Measurements from ENCODE around the gene MYO15B.
"Not testable (repeated sequence)": the region's sequence is repeated elsewhere in the genome, so short reads cannot be mapped to it uniquely, and the experiment has no call there.

Gene MYO15B

GRCh38 chr17:75592348-75593020 lies 4.9 kb downstream of the MYO15B start:
- Histone ChIP-seq H3K27ac (ENCODE audit: insufficient read depth in 1 of 2, low read depth in 1 of 2, low read length in 2 of 2, poor library complexity in 1 of 2, severe bottlenecking in 2 of 2) (no peak overlapping the region), H3K4me3 (ENCODE audit: control insufficient read depth in 1 of 7, extremely low read depth in 1 of 7, insufficient read depth in 4 of 7, low read depth in 2 of 7, low read length in 6 of 7) (no peak overlapping the region), H3K27me3 (replicated peaks in 2 of 5; ENCODE audit: control insufficient read depth in 4 of 5, insufficient read depth in 5 of 5, low read length in 4 of 5) (no peaks in the 10 kb centered on the region), H3K4me1 (ENCODE audit: control extremely low read depth in 1 of 4, control insufficient read depth in 4 of 4, insufficient read depth in 4 of 4, low read length in 3 of 4) (peaks cover 0 to 21% (median 16%) of the 10 kb centered on the region in 4 experiments), H3K9me3 (ENCODE audit: control extremely low read depth in 1 of 5, control insufficient read depth in 4 of 5, insufficient read depth in 2 of 5, low read depth in 1 of 5, low read length in 4 of 5) (no peaks in the 10 kb centered on the region), H3K36me3 (ENCODE audit: control insufficient read depth in 4 of 4, insufficient read depth in 4 of 4, low read length in 3 of 4) (peaks cover 2 to 50% (median 33%) of the 10 kb centered on the region in 4 experiments)
- no peak for DNase-seq
- 98% methylated on average over 16 of the region's 17 CpGs for WGBS (ENCODE audit: insufficient coverage)
- CTCF ChIA-PET: interaction anchor here (0.8 to 4.0 kb wide), 4 partner anchors 9 to 157 kb away, joined by 3 to 18 read pairs (median 3); no protein-coding TSS in a partner anchor
- POLR2A ChIA-PET: no interaction called here

- Histone ChIP-seq H3K36me3 (ENCODE audit: control insufficient read depth in 4 of 4, insufficient read depth in 4 of 4, low read length in 3 of 4) (peaks cover 2 to 50% (median 33%) of the 10 kb centered on the region in 4 experiments), H3K4me1 (ENCODE audit: control extremely low read depth in 1 of 4, control insufficient read depth in 4 of 4, insufficient read depth in 4 of 4, low read length in 3 of 4) (peaks cover 0 to 15% (median 12%) of the 10 kb centered on the region in 4 experiments)
- CTCF ChIA-PET: interaction anchor here (1.2 to 4.0 kb wide), 2 partner anchors 8 to 156 kb away, joined by 3 to 18 read pairs; no protein-coding TSS in a partner anchor
- H3K27me3 ChIP-seq (replicated peaks in 2 of 5; ENCODE audit: control insufficient read depth in 4 of 5, insufficient read depth in 5 of 5, low read length in 4 of 5); H3K4me3 ChIP-seq (ENCODE audit: control insufficient read depth in 1 of 7, extremely low read depth in 1 of 7, insufficient read depth in 4 of 7, low read depth in 2 of 7, low read length in 6 of 7); H3K9me3 ChIP-seq (ENCODE audit: control extremely low read depth in 1 of 5, control insufficient read depth in 4 of 5, insufficient read depth in 2 of 5, low read depth in 1 of 5, low read length in 4 of 5); DNase-seq; POLR2A ChIA-PET; H3K27ac ChIP-seq (ENCODE audit: insufficient read depth in 1 of 2, low read depth in 1 of 2, low read length in 2 of 2, poor library complexity in 1 of 2, severe bottlenecking in 2 of 2): not testable (repeated sequence)
- WGBS (ENCODE audit: insufficient coverage): 100% methylated on average over 7 of the region's 9 CpGs
Measured at GRCh38 chr17:75593430-75593829, 5.8 kb downstream of the MYO15B start.

GRCh38 chr17:75594499-75595283 lies 7.1 kb downstream of the MYO15B start:
- WGBS (ENCODE audit: insufficient coverage): 94% methylated on average over 25 of the region's 28 CpGs
- ChIA-PET POLR2A (interaction anchor here (0.5 to 0.6 kb wide), 2 partner anchors 839 to 1082 kb away, joined by 3 read pairs; no protein-coding TSS in a partner anchor), CTCF (no interaction called here)
- no peaks in the 10 kb centered on the region for H3K9me3 ChIP-seq (ENCODE audit: control extremely low read depth in 1 of 5, control insufficient read depth in 4 of 5, insufficient read depth in 2 of 5, low read depth in 1 of 5, low read length in 4 of 5)
- no peak for DNase-seq
- peaks cover 2 to 50% (median 33%) of the 10 kb centered on the region in 4 experiments for H3K36me3 ChIP-seq (ENCODE audit: control insufficient read depth in 4 of 4, insufficient read depth in 4 of 4, low read length in 3 of 4)
- H3K4me3 ChIP-seq (ENCODE audit: control insufficient read depth in 1 of 7, extremely low read depth in 1 of 7, insufficient read depth in 4 of 7, low read depth in 2 of 7, low read length in 6 of 7): no peak overlapping the region
- H3K4me1 ChIP-seq (ENCODE audit: control extremely low read depth in 1 of 4, control insufficient read depth in 4 of 4, insufficient read depth in 4 of 4, low read length in 3 of 4): peaks cover 0 to 7% (median 5%) of the 10 kb centered on the region in 4 experiments
- H3K27me3 ChIP-seq (replicated peaks in 2 of 5; ENCODE audit: control insufficient read depth in 4 of 5, insufficient read depth in 5 of 5, low read length in 4 of 5): no peaks in the 10 kb centered on the region
- H3K27ac ChIP-seq (ENCODE audit: insufficient read depth in 1 of 2, low read depth in 1 of 2, low read length in 2 of 2, poor library complexity in 1 of 2, severe bottlenecking in 2 of 2): no peak overlapping the region

- no peaks in the 10 kb centered on the region for H3K9me3 ChIP-seq (ENCODE audit: control extremely low read depth in 1 of 5, control insufficient read depth in 4 of 5, insufficient read depth in 2 of 5, low read depth in 1 of 5, low read length in 4 of 5)
- 97% methylated on average over 8 of the region's 13 CpGs for WGBS (ENCODE audit: insufficient coverage)
- CTCF ChIA-PET: no interaction called here
- POLR2A ChIA-PET: no interaction called here
- H3K4me1 ChIP-seq (ENCODE audit: control extremely low read depth in 1 of 4, control insufficient read depth in 4 of 4, insufficient read depth in 4 of 4, low read length in 3 of 4): peaks cover 0 to 3% (median 0%) of the 10 kb centered on the region in 4 experiments
- no peak overlapping the region for H3K27ac ChIP-seq (ENCODE audit: insufficient read depth in 1 of 2, low read depth in 1 of 2, low read length in 2 of 2, poor library complexity in 1 of 2, severe bottlenecking in 2 of 2)
- no peaks in the 10 kb centered on the region for H3K27me3 ChIP-seq (replicated peaks in 2 of 5; ENCODE audit: control insufficient read depth in 4 of 5, insufficient read depth in 5 of 5, low read length in 4 of 5)
- H3K4me3 ChIP-seq (ENCODE audit: control insufficient read depth in 1 of 7, extremely low read depth in 1 of 7, insufficient read depth in 4 of 7, low read depth in 2 of 7, low read length in 6 of 7): no peak overlapping the region
- no peak for DNase-seq
- H3K36me3 ChIP-seq (ENCODE audit: control insufficient read depth in 4 of 4, insufficient read depth in 4 of 4, low read length in 3 of 4): peaks cover 2 to 45% (median 31%) of the 10 kb centered on the region in 4 experiments
Measured at GRCh38 chr17:75595284-75595919, 7.8 kb downstream of the MYO15B start.

GRCh38 chr17:75595920-75596313 lies 8.3 kb downstream of the MYO15B start:
- WGBS (ENCODE audit: insufficient coverage): 98% methylated on average over 5 of the region's 6 CpGs

GRCh38 chr17:75596320-75597087 lies 8.9 kb downstream of the MYO15B start:
- Histone ChIP-seq H3K9me3 (ENCODE audit: control extremely low read depth in 1 of 5, control insufficient read depth in 4 of 5, insufficient read depth in 2 of 5, low read depth in 1 of 5, low read length in 4 of 5) (no peaks in the 10 kb centered on the region), H3K27me3 (replicated peaks in 2 of 5; ENCODE audit: control insufficient read depth in 4 of 5, insufficient read depth in 5 of 5, low read length in 4 of 5) (no peaks in the 10 kb centered on the region), H3K4me1 (ENCODE audit: control extremely low read depth in 1 of 4, control insufficient read depth in 4 of 4, insufficient read depth in 4 of 4, low read length in 3 of 4) (no peaks in the 10 kb centered on the region), H3K4me3 (ENCODE audit: control insufficient read depth in 1 of 7, extremely low read depth in 1 of 7, insufficient read depth in 4 of 7, low read depth in 2 of 7, low read length in 6 of 7) (no peak overlapping the region), H3K36me3 (ENCODE audit: control insufficient read depth in 4 of 4, insufficient read depth in 4 of 4, low read length in 3 of 4) (peaks cover 2 to 35% (median 24%) of the 10 kb centered on the region in 4 experiments), H3K27ac (ENCODE audit: insufficient read depth in 1 of 2, low read depth in 1 of 2, low read length in 2 of 2, poor library complexity in 1 of 2, severe bottlenecking in 2 of 2) (no peak overlapping the region)
- ChIA-PET POLR2A (no interaction called here), CTCF (interaction anchor here (2.1 to 2.4 kb wide), 2 partner anchors 37 to 154 kb away, joined by 7 to 8 read pairs; partner anchors contain the start of gene SMIM5)
- no peak for DNase-seq
- WGBS (ENCODE audit: insufficient coverage): 98% methylated on average over 16 of the region's 17 CpGs

More at GRCh38 chr17:75595920-75596313, 8.3 kb downstream of the MYO15B start:
- Histone ChIP-seq H3K36me3 (ENCODE audit: control insufficient read depth in 4 of 4, insufficient read depth in 4 of 4, low read length in 3 of 4) (peaks cover 2 to 40% (median 27%) of the 10 kb centered on the region in 4 experiments), H3K27ac (ENCODE audit: insufficient read depth in 1 of 2, low read depth in 1 of 2, low read length in 2 of 2, poor library complexity in 1 of 2, severe bottlenecking in 2 of 2) (no peak overlapping the region), H3K9me3 (ENCODE audit: control extremely low read depth in 1 of 5, control insufficient read depth in 4 of 5, insufficient read depth in 2 of 5, low read depth in 1 of 5, low read length in 4 of 5) (no peaks in the 10 kb centered on the region), H3K4me1 (ENCODE audit: control extremely low read depth in 1 of 4, control insufficient read depth in 4 of 4, insufficient read depth in 4 of 4, low read length in 3 of 4) (peaks cover 0 to 2% (median 0%) of the 10 kb centered on the region in 4 experiments), H3K4me3 (ENCODE audit: control insufficient read depth in 1 of 7, extremely low read depth in 1 of 7, insufficient read depth in 4 of 7, low read depth in 2 of 7, low read length in 6 of 7) (no peak overlapping the region), H3K27me3 (replicated peaks in 2 of 5; ENCODE audit: control insufficient read depth in 4 of 5, insufficient read depth in 5 of 5, low read length in 4 of 5) (no peaks in the 10 kb centered on the region)
- DNase-seq: no peak
- POLR2A ChIA-PET: no interaction called here
- CTCF ChIA-PET: interaction anchor here (2.1 to 2.4 kb wide), 2 partner anchors 37 to 155 kb away, joined by 7 to 8 read pairs; partner anchors contain the start of gene SMIM5

All from common myeloid progenitor, CD34-positive (primary cell).